Posterior vena cava (tissue), 2 donors: ENCODE measurements around the gene BFSP2. TPM values are rescaled to one million over a fixed set of nuclear protein-coding genes. Genes with fewer than 3 reads are reported as not detected.

Source experiments
- DNase-seq: peaks from one replicate; pipeline ENCODE4 v3.0.0-alpha.2; 2020; ENCODE audit warnings: low spot score
- intact Hi-C, 2 donors: fragments of 100-400 bp; cut with DNase I; formaldehyde crosslinking; loops; one replicate each; pipeline versions ENCODE4 v1.14.1 to v1.14.2; 2022 to 2023
- total RNA-seq, 2 donors: library from RNA; stranded (reverse); fragmentation: NEBNext Ultra II Directional; extraction: Animal tissue kit (Norgen Biotek cat#: 25700); gene quantifications; one replicate each; pipeline ENCODE4 v1.2.1, GENCODE V29; 2021
- donor health status: DM: yes; HTN: yes; CAD: no.
- donor health status: DM: yes; HTN: yes; CAD: no.

Gene BFSP2
- total RNA-seq, 2 donors from 2014 or later = not detected

DNA sequence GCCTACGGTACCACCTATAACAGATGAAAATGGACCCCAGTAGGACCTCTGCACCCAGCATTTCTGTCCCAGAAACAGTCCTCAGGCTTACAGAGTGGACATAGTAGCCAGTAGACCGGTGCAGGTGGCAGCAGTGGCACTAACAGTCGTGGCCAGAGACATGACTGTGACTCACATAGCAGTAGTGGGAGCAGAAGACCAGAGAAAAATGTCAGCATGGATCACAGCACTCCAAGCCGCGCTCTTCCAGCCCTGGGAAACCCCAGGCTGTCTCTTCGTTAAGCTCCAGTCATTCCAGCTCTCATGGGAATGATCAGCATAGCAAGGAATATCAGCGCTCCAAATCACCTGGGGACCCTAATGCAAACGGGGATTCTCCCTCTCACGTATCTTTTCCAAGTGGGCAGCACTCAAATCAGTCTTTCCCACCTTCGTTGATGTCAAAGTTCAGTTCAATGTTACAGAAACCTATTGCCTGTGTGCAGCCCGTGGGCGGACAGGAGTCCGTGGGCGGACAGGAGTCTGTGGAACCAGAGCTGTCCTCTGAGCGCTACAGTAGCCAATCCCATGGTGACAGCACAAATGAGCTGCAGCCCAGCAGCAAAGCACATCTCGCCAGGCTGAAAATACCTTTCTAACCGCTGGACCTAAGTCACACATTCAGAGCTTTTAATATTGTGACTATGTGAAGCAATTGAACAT, 10.5 kb downstream of the BFSP2 start:
- intact Hi-C loops = loop anchor here in 1 of 2 donors (10.0 kb wide), 1 partner anchor 676 kb away; no protein-coding TSS in a partner anchor
- no peak for DNase-seq

DNA sequence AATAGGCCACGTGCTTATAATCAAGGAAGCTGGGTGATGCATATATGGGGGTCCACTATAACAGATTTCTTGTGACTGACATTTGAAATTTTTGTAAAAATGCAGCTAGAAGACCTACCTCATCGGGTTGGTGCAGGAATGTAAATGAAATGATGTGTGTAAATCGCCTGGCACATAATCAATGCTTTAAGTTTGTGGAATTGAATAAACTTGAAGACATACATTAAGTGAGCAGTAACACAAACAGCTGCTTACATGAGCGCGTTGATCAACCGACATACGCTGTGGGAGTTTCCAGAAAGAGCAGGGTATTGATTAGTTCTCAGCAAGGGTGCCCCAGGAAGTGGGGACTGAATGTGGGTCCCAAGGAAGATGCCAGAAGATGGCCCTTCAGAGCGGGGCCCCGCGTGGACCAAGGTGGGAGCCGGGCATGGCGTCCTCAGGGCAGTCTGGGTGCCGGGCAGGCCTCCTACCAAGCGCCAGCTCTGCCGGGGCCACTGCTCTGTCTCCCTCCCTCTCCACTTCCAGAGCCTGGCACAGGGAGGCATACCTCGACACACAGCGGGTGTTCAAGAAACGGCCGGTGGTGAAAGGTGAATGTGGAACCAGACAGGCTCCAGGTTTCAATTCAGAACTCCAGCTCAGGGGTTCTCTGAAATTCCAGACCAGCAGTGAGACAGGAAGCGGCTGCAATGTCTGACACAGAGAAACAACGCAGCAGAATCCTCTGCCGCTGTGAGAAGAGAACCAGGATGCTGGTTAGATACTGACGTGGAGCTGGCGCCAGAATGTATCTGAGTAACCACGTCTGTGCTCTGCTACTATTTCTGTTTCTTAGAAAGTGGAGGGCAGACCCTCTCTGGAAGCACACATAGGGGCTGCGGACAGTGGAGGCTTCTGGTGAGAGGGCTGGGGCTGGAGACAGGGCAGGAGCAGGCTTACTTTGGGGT, 12.6 kb downstream of the BFSP2 start:
- DNase-seq = no peak
- intact Hi-C loops = loop anchor here in 1 of 2 donors (10.0 kb wide), 1 partner anchor 678 kb away; no protein-coding TSS in a partner anchor

- DNase-seq = no peak
- intact Hi-C loops = loop anchor here in 1 of 2 donors (10.0 kb wide), 1 partner anchor 679 kb away; no protein-coding TSS in a partner anchor
These were observed 13.5 kb downstream of the BFSP2 start for GRCh38 chr3:133413161-133414020.

DNA sequence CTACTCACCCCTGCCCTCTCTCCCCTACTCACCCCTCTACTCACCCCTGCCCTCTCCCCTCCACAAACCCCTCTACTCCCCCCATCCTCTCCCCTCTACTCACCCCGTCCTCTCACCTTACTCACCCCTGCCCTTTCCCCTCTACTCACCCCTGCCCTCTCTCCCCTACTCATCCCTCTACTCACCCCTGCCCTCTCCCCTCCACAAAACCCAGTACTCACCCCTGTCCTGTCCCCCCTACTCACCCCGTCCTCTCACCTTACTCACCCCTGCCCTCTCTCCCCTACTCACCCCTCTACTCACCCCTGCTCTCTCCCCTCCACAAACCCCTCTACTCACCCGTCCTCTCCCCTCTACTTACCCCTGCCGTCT, 14.2 kb downstream of the BFSP2 start:
- intact Hi-C loops = loop anchor here in 1 of 2 donors (10.0 kb wide), 1 partner anchor 679 kb away; no protein-coding TSS in a partner anchor
- DNase-seq = no peak

DNA sequence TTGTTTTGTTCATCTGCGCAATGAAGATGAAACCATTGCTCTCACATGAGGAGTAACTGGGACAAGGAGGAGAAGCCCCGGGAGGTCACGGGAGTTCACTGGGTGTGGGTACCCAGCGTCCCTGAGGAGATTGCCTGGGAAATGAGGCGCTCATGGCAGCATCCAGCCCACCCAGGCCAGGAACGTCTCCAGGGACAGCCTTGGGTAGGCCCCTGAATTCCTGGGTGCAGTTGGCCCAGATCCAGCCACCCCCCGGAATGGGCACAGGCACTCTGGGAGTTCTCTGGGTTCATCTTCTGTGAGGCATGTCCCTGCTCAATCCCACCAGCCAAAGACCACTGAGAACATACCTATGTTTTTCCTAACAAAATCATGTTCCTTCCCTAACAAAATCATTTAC, 18.5 kb downstream of the BFSP2 start:
- intact Hi-C loops = loop anchor here in 1 of 2 donors (10.0 kb wide), 1 partner anchor 684 kb away; no protein-coding TSS in a partner anchor
- no peak for DNase-seq

GRCh38 chr3:133419151-133419909, 19.5 kb downstream of the BFSP2 start:
- DNase-seq = no peak
- intact Hi-C loops = loop anchor here in 1 of 2 donors (10.0 kb wide), 1 partner anchor 685 kb away; no protein-coding TSS in a partner anchor

DNA sequence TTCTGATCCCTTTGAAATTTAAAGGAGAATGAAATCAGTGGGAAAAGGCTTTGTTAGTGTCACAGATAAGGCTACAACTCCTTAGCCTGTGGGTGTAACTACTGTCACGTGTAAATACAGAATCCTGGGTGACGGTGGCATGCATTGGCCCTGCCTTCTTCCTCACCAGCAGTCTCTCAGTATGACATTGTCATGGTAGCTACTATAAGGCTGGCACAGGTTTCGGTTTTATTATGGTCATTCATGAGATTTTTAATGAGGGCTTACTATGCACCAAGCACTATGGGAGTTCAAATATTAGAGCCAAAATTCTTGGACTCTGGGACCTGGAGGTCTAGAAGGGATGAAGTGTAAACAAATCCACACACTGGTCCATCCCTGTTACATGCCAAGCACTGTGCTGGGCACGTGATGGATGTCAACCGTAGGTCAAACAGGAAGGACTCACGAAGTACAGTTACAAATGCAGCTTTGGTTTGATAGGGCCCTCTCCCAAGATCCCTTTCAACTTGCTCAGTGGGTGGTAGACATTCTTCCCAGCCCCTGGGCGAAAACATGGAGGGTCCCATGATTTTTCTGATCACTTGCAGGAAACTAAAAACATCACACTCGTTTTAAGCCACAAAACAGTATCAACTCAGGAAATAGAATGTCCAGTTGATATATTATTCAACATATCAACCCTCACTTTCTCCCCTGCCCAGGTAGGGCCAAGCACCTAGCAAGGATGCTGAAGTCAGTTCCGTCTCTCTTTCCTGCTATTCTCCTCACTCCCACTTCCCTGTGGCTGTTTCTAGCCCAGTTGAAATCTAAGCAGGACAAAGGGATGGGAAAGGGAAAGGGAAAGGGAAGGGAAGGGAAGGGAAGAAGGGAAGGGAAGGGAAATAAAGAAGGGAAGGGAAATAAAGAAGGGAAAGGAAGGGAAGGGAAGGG, 25.3 kb downstream of the BFSP2 start:
- no peak for DNase-seq
- intact Hi-C loops = no loop called here

DNA sequence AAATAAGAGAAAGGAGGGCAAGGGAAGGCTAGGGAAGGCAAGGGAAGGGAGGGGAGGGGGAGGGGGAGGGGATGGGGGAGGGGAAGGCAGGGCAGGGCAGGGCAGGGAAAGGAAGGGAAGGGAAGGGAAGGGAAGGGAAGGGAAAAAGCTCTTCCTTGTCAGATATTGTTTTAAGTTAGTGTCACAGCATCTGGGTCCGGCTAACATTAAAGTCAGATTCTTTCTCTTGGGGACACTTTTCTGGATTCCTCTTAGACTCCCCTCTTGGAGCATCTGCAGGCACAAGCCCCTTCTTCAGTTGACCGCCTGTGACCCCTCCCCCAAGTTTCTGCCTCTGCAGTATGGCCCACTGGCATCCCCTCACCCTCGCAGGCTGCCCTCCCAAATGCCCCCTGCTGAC, 26.0 kb downstream of the BFSP2 start:
- intact Hi-C loops = no loop called here
- DNase-seq = no peak

DNA sequence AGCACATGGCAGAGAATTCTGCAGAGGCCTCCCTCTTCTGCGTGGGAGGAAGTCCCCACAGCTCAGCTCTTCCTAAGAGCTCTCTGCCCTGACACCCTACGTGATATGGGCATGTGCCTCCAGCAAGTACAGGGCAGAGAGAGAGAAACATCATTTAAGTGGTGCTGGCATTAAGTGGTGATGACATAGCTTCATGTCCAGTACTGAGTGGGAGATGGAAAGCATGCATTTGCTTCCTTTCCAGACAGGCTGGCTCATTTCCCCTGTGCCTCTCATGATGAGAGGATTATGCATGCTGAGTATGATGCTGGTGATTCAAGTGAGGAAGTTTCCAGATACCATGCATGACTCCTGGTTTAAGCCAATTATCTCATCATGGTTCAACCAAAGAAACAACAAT, 26.9 kb downstream of the BFSP2 start:
- intact Hi-C loops = no loop called here

GRCh38 chr3:133428552-133428951, 28.7 kb downstream of the BFSP2 start:
- intact Hi-C loops = no loop called here
- DNase-seq = no peak

More for the DNA sequence above, 26.9 kb downstream of the BFSP2 start:
- no peak for DNase-seq

GRCh38 chr3:133429063-133429462, 29.2 kb downstream of the BFSP2 start:
- no peak for DNase-seq
- intact Hi-C loops = no loop called here

GRCh38 chr3:133439563-133439962, 39.7 kb downstream of the BFSP2 start:
- no peak for DNase-seq
- intact Hi-C loops = no loop called here

DNA sequence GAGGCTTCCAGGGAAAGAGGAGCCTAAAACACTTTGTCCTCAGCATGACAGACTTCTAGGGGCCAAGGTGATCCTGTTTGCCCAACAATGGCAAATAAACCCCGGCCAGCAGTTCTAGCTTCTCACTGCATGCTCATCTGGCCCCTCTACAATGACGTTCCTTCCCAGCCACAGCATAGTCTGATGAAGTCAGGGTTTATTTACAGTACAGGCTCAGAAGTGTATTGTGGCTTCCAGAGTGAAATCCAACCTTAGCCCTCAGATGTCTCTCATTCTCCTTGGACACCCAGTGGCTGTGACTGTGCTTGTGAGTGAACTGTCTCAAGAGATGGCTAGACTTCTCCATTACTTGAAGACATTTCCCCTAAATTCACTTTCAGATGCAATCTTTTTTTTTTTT, 40.8 kb downstream of the BFSP2 start:
- intact Hi-C loops = no loop called here
- no peak for DNase-seq

- no peak for DNase-seq
These were observed 42.0 kb downstream of the BFSP2 start for GRCh38 chr3:133441867-133442270.

GRCh38 chr3:133442518-133442917, 42.7 kb downstream of the BFSP2 start:
- intact Hi-C loops = no loop called here

More at GRCh38 chr3:133441867-133442270, 42.0 kb downstream of the BFSP2 start:
- intact Hi-C loops = no loop called here

GRCh38 chr3:133443649-133444422, 44.0 kb downstream of the BFSP2 start:
- intact Hi-C loops = no loop called here
- DNase-seq = no peak

More at GRCh38 chr3:133442518-133442917, 42.7 kb downstream of the BFSP2 start:
- DNase-seq = no peak

DNA sequence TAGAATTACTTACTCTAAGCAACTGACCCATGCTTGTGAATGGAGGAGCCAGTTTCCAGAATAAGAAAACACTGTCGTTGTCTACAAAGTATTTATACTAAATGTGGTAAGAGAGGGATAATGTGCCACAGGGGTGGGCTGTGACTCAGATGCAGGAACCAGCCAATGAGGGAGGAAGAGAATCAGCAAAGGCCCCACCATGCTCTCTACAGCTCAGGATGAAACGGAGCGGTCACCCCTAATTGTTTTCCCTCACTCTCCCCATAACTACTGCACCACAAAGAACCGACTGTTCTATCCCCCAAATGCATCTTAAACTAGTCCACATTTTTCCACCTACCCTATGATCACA, 44.5 kb downstream of the BFSP2 start:
- no peak for DNase-seq
- intact Hi-C loops = no loop called here
